ENCODE results near the gene TMED1. TPM values are rescaled to one million over a fixed set of nuclear protein-coding genes. Genes with fewer than 3 reads are reported as not detected.

Gene TMED1
- total and polyA plus RNA-seq, 9 of the 15 experiments (the other 6 are each of a cell fraction or from before 2014, with no cell fraction given) = 0.86 to 30.2 (median 23.5) TPM

DNA sequence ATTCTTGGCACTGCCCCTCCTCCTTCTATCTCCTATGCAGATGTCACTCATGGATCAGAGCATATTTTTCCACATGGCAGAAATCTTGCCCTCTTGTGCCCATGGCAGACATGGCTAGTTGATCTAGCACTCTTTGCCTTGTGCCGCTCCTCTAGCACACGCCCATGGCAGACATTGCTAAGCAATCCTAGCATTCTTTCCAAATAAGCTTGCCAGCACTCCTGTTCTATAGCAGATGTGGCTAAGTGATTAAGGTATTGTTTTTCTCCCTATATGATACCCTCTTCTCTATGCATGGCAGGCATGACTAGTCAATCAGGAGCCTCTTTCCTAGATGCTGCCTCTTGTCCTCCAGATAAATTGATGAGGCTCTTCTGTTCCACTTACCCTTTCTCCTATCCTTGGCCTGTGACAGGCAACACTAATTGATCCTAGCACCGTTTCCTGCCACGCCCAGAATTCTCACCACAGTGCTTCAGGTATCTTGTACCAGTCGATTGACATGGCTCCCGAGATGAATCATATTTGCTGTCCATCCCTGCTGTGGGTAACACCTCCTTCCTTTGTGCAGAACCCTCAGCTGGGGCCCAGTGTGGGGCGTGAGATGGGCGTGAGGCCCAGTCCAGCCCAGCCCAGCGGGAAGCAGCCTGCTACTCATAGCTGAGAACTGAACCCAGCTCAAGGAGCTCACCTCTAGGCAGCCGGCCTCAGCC, 26.9 kb downstream of the TMED1 start (continued):
- TF ChIP-seq, protein P1, sequence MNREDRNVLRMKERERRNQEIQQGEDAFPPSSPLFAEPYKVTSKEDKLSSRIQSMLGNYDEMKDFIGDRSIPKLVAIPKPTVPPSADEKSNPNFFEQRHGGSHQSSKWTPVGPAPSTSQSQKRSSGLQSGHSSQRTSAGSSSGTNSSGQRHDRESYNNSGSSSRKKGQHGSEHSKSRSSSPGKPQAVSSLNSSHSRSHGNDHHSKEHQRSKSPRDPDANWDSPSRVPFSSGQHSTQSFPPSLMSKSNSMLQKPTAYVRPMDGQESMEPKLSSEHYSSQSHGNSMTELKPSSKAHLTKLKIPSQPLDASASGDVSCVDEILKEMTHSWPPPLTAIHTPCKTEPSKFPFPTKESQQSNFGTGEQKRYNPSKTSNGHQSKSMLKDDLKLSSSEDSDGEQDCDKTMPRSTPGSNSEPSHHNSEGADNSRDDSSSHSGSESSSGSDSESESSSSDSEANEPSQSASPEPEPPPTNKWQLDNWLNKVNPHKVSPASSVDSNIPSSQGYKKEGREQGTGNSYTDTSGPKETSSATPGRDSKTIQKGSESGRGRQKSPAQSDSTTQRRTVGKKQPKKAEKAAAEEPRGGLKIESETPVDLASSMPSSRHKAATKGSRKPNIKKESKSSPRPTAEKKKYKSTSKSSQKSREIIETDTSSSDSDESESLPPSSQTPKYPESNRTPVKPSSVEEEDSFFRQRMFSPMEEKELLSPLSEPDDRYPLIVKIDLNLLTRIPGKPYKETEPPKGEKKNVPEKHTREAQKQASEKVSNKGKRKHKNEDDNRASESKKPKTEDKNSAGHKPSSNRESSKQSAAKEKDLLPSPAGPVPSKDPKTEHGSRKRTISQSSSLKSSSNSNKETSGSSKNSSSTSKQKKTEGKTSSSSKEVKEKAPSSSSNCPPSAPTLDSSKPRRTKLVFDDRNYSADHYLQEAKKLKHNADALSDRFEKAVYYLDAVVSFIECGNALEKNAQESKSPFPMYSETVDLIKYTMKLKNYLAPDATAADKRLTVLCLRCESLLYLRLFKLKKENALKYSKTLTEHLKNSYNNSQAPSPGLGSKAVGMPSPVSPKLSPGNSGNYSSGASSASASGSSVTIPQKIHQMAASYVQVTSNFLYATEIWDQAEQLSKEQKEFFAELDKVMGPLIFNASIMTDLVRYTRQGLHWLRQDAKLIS (CRISPR knock-in tag; IDR thresholded peaks at IDR 0.05) = no peak
- TF ChIP-seq DDX20 (tag; IDR thresholded peaks at IDR 0.05; ENCODE audit: low read depth) = no peak
- TF ChIP-seq PURB (CRISPR knock-in tag; IDR thresholded peaks at IDR 0.05; ENCODE audit: low read depth) = no peak
- TF ChIP-seq, protein P2, sequence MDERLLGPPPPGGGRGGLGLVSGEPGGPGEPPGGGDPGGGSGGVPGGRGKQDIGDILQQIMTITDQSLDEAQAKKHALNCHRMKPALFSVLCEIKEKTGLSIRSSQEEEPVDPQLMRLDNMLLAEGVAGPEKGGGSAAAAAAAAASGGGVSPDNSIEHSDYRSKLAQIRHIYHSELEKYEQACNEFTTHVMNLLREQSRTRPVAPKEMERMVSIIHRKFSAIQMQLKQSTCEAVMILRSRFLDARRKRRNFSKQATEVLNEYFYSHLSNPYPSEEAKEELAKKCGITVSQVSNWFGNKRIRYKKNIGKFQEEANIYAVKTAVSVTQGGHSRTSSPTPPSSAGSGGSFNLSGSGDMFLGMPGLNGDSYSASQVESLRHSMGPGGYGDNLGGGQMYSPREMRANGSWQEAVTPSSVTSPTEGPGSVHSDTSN (CRISPR knock-in tag; IDR thresholded peaks at IDR 0.05; ENCODE audit: low read depth) = no peak
- TF ChIP-seq, protein P2 (tag; conservative IDR thresholded peaks at IDR 0.05; ENCODE audit: low read depth) = peak; percentile 24; the same call in 1 of the 2 replicates
- TF ChIP-seq, protein P3, sequence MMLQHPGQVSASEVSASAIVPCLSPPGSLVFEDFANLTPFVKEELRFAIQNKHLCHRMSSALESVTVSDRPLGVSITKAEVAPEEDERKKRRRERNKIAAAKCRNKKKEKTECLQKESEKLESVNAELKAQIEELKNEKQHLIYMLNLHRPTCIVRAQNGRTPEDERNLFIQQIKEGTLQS (IDR thresholded peaks at IDR 0.05) = 0 out of 2 replicates have a peak, but pooled peaks have one; percentile 20
- TF ChIP-seq, protein P3 (CRISPR knock-in tag; conservative IDR thresholded peaks at IDR 0.05) = no peak
- no peak for TF ChIP-seq SRSF7 (optimal IDR thresholded peaks at IDR 0.05; ENCODE audit: low read depth, low read length)
- TF ChIP-seq, protein P4, sequence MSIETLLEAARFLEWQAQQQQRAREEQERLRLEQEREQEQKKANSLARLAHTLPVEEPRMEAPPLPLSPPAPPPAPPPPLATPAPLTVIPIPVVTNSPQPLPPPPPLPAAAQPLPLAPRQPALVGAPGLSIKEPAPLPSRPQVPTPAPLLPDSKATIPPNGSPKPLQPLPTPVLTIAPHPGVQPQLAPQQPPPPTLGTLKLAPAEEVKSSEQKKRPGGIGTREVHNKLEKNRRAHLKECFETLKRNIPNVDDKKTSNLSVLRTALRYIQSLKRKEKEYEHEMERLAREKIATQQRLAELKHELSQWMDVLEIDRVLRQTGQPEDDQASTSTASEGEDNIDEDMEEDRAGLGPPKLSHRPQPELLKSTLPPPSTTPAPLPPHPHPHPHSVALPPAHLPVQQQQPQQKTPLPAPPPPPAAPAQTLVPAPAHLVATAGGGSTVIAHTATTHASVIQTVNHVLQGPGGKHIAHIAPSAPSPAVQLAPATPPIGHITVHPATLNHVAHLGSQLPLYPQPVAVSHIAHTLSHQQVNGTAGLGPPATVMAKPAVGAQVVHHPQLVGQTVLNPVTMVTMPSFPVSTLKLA (conservative IDR thresholded peaks at IDR 0.05) = peak in 1 of 2 experiments; percentile 23; a peak in 1 of 4 replicates
- TF ChIP-seq, protein P5, sequence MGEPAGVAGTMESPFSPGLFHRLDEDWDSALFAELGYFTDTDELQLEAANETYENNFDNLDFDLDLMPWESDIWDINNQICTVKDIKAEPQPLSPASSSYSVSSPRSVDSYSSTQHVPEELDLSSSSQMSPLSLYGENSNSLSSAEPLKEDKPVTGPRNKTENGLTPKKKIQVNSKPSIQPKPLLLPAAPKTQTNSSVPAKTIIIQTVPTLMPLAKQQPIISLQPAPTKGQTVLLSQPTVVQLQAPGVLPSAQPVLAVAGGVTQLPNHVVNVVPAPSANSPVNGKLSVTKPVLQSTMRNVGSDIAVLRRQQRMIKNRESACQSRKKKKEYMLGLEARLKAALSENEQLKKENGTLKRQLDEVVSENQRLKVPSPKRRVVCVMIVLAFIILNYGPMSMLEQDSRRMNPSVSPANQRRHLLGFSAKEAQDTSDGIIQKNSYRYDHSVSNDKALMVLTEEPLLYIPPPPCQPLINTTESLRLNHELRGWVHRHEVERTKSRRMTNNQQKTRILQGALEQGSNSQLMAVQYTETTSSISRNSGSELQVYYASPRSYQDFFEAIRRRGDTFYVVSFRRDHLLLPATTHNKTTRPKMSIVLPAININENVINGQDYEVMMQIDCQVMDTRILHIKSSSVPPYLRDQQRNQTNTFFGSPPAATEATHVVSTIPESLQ (CRISPR knock-in tag; IDR thresholded peaks at IDR 0.05) = no peak
- no peak for TF ChIP-seq ZNF444 (CRISPR knock-in tag; IDR thresholded peaks at IDR 0.05)
- TF ChIP-seq KDM2B (CRISPR knock-in tag; IDR thresholded peaks at IDR 0.05) = no peak
- no peak for TF ChIP-seq TEAD1 (CRISPR knock-in tag; IDR thresholded peaks at IDR 0.05)
- no peak for TF ChIP-seq POLR2AphosphoS2 (IDR thresholded peaks at IDR 0.05; ENCODE audit: low read length)

All from K562 (cell line).